Activated CD4-positive, CD25-positive, alpha-beta regulatory T cell treated with anti-CD3 and anti-CD28 coated beads, Interleukin-2, amount 50 U/mL, for 24 hours (primary cell): ENCODE measurements around the gene IFT25.
A peak's percentile ranks its signal among the peaks of the same experiment; 100 is the strongest.
"Not testable (repeated sequence)": the region's sequence is repeated elsewhere in the genome, so short reads cannot be mapped to it uniquely, and the experiment has no call there.

Source experiments
- ATAC-seq, 2 donors: fragments of 150-1000 bp; cut with Tn5 transposase; one replicate each; pipeline ENCODE4 v1.10.0; 2021; ENCODE audit warnings: mild to moderate bottlenecking in 1 of 2, moderate library complexity in 1 of 2

Gene IFT25

GRCh38 chr1:53881853-53882252 is 63.6 kb downstream of the IFT25 start:
- not testable (repeated sequence) for ATAC-seq

DNA sequence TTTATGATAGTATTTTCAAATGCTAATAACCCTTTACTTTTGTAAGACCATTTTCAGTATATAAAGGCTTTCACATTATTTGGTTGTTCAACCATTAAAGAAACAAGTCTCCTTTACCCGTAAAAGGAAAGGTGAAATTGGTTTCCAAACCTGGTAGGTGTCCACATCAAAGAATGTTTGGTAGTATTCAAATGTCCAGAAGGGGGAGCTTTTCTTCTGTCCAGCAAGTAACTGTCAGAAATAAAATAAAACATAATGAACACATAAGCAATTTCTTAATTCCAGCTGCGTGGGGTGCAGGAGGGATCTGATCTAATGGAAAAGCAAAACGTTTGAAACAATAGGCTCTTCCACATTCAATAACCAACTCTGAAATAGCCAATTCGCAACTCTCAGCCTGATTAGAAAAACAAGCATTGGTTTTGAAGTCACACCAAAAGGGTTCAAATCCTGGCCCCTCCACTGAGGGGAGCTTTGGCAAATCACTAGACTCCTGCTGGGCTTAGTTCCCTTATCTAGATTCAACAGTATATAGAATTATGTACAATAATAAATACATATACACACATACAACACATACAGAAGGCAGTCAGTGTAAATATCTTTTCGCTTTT is 66.9 kb downstream of the IFT25 start:
- ATAC-seq = peak in 1 of 2 donors; percentile 33

- ATAC-seq = not testable (repeated sequence)
These were observed 70.3 kb downstream of the IFT25 start for GRCh38 chr1:53875150-53875549.

DNA sequence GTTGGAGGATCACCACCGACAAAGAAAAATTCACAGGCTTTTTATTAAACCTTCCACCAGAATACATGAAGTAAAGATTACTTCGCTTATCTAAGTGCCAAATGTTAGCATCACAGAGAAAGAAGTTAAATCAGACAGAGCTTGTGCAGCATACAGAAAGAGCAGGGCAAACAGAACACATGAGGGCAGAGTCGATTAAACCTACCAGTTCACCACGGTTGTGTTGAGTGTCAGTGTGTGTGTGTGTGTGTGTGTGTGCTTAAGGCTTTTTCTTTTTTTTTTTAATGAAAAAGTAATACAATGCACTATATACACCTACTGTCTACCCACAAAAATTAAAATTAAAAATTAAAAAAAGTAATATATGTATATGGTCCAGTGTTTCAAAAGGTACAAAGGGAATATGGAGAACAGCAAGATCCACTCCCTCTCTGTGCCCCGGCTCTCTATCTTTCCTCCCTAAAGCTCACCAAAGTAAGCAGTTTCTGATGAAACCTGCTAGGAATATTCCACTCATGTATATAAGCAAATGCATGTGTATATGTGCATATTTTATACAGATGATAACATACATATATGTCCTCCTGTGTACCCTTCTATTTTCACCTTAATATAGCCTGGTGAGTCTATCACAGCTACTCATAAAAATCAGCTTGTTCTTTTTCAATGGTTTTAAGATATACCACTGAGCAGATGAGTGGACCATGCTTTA is 73.6 kb downstream of the IFT25 start:
- ATAC-seq = no peak
